CD4-positive, alpha-beta T cell treated with Interleukin-21 for 1 hour (primary cell): ENCODE measurements around the gene LRP1B.
"Not testable (repeated sequence)": the region's sequence is repeated elsewhere in the genome, so short reads cannot be mapped to it uniquely, and the experiment has no call there.

Source experiments
- DNase-seq: peaks from one replicate; pipeline ENCODE4 v3.0.0-alpha.2; 2020

The LRP1B gene

GRCh38 chr2:140964324-140964723 is 1166.5 kb downstream of the LRP1B start:
- DNase-seq = not testable (repeated sequence)

- DNase-seq = no peak
Measured at GRCh38 chr2:140949932-140950331, 1180.9 kb downstream of the LRP1B start.

DNA sequence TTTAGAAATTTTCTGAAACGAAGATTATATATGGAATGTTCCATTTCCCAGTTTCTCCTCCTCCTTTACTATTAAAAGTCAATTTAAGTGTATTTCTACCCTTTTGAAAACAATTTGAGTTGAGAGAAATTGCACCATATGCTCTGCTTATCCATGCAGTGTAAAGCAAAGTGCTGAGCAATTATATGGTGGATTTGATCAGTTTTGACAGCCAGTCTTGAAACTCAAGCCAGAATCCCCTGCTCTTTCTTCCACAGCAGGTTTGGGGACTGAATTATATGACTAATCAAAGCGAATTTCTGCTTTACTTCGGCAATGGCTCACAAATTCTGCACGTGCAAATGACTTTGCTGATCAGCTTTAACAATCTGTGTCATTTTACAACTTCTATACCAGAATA is 1183.6 kb downstream of the LRP1B start:
- DNase-seq = no peak

DNA sequence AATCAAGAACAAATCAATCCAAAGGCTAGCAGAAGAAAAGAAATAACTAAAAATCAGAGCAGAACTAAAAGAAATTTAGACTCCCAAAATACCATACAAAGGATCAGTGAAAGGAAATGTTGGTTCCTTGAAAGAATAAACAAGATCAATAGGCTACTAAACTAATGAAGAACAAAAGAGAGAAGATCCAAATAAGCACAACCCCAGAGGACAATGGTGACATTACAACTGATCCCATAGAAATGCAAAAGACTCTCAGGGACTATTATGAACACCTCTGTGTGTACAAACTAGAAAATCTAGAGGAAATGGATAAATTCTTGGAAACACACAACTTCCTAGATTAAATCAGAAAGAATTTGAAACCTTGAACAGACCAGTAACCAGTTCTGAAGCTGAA is 1186.9 kb downstream of the LRP1B start:
- no peak for DNase-seq

DNA sequence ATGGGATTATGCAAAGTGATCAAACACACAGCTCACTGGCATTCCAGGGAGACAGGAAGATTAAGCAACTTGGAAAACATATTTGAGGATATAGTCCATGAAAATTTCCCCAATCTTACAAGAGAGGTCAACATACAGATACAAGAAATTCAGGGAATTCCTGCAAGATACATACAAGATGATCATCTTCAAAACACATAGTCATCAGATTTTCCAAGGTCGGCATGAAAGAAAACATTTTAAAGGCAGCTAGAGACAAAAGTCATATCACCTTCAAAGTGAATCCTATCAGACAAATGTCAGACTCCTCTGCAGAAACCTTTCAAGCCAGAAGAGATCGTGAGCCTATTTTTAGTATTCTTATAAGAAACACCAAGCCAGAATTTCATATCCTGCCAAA is 1188.5 kb downstream of the LRP1B start:
- DNase-seq = no peak

- DNase-seq = no peak
Measured at GRCh38 chr2:140929849-140930248, 1201.0 kb downstream of the LRP1B start.

GRCh38 chr2:140918426-140918825 is 1212.4 kb downstream of the LRP1B start:
- no peak for DNase-seq

- no peak for DNase-seq
Measured at GRCh38 chr2:140916410-140916809, 1214.4 kb downstream of the LRP1B start.

GRCh38 chr2:140910683-140911082 is 1220.1 kb downstream of the LRP1B start:
- DNase-seq = no peak

DNA sequence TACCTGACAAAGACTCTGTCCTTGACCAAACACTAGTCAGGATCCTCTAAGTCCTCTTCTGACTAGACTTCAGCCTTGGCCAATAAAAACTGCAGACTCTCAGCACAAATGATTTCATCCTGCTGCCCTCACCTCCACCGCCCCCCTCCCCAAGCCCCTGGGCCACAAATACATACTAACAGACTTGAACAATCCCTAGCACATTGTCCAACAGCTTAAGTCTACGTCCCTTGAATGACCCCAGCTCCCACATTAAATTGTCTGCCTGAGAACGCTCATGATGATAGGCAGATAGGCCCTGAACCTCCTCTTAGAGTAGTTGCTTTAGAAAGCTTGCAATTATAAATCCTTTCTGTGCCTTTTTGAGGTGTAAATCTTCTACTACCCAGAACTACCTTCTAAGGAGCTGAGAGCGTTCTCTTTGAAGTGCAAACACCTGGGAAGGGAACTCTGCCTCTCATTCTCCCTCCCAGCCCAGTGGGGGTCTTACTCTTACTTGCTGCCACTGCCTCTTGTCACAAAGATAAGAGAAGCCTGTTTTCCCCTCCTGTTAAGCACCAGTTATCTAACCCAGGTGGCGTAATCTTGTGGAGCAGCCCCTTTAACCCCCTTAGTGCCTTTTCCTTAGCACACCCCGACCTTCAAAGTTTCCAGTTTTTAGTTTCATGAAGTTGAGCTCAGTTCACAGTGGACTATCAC is 1225.6 kb downstream of the LRP1B start:
- DNase-seq = no peak

GRCh38 chr2:140895378-140895777 is 1235.4 kb downstream of the LRP1B start:
- no peak for DNase-seq

- DNase-seq = no peak
Measured at GRCh38 chr2:140893685-140894084, 1237.1 kb downstream of the LRP1B start.

DNA sequence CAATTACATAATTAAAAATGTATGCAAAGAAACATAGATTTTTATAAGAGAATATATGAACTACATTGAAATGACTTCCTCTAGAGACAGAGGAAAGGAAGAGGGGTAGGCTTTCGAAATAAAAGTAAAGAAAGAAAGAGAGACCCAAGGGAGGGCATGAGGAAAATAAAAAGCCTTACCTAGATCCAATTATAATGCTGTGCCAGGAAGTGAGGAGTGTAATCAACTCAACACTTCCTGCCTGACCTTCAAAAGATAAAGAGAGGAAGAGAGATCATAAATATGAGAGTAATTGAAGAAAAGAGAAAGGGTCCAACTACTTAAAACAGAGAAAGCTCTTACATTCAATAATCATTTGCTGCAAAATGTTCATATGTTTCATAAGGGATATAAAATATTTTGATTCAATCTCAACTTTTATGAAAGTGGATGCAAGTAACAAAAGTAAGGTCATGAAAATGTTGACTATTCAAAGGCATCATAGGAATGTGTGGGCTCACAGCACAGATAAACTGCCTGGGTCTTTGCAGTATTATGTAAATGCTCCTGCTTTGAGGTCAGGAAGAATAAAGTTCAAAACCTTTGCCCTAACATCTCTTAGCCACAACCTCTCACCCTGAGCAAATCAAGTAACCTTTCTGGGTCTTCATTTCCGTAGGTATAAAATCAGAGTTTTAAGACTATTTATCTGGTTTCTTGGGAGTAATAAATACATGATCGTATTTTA is 1237.7 kb downstream of the LRP1B start:
- no peak for DNase-seq

DNA sequence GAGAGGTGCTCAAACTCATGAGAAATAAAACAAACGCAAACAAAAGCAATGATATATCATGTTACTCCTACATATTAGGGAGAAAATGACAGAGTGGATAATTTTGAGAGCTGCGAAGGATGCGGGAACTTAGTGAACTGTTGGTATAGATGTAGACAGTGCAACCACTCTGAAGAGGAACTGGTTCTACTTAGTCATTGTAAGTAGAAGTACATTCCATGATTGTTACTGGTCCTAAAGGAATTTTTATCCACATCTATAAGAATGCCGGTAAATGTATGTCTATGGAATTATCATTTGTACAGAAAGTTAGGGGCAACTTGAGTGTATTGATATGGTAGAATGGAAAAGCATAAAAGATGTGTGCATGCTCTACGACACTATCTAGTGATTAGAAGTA is 1238.4 kb downstream of the LRP1B start:
- no peak for DNase-seq

DNA sequence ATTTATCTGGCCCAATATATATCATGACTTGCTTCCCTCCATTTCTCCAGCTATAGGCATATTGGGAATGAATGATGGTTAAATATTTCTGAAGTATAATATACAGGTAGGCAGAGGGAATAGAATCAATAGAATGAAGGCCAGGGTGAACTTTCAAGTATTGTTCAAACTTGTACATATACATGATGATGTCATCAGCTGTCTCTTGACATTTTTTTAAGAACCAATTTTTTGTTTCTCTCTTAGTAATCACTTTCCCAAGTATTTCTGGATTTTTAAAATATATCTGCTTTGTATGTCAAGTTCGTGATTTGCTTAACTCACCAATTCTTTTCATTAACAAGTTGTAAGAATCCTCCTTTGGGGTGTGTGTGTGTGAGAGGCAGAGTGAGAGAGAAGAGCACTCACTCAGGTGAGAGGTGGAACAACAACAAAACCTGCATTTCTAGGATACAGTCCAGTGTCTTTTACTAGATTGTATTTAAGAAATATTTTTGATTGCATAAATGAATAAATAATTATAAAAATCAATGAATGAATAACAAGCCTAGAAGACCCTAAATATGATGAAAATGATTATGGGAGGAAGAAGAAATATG is 1239.1 kb downstream of the LRP1B start:
- no peak for DNase-seq

GRCh38 chr2:140882671-140883620 is 1247.9 kb downstream of the LRP1B start:
- DNase-seq = no peak

- DNase-seq = no peak
Measured at GRCh38 chr2:140880573-140880972, 1250.2 kb downstream of the LRP1B start.

GRCh38 chr2:140876015-140876414 is 1254.8 kb downstream of the LRP1B start:
- DNase-seq = no peak

DNA sequence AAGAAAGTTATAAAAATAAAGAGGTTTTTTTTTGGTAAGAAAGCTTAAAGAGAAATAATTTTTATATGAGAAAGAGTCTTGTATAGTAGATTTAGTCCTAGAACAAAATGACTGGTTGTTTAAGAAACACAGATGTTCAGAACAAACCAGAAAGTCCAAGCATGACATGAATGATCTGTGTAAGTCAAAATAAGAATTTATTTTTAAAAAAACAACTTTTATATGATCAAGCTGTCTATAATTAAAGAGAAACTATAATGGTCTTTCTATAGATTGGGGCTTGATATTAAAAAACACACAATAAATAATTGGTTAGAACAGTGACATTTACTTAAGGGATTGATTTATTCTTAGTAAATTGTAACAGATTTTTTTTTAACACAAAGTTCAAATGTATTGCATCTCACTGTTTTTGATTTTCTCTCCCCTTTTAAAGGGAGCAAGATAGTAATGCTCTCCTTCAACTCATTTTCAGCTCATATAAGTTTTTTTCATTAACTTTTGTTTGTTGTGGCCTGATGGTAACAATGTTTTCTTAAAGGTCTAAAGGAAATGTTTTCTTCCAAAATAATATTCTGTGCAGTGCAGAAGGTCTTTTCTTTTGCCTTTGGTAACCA is 1256.8 kb downstream of the LRP1B start:
- DNase-seq = no peak

GRCh38 chr2:140869925-140870324 is 1260.9 kb downstream of the LRP1B start:
- no peak for DNase-seq

DNA sequence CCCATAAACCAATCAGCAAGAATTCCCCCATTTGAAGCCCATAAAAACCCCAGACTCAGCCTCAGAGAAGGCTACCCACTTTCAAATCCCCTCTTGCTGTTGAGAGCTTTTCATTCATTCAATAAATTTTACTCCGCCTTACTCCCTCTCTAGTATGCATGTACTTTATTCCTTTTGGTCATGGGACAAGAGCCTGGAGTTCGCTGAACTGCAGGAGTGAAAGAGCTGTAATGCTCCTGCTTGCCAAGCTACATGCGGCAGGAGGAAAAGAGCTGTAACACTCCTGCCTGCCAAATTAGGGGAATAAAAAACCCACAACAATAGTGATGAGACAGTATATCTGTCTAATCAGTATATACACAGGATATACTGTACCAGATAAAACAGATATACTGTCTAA is 1261.7 kb downstream of the LRP1B start:
- no peak for DNase-seq

DNA sequence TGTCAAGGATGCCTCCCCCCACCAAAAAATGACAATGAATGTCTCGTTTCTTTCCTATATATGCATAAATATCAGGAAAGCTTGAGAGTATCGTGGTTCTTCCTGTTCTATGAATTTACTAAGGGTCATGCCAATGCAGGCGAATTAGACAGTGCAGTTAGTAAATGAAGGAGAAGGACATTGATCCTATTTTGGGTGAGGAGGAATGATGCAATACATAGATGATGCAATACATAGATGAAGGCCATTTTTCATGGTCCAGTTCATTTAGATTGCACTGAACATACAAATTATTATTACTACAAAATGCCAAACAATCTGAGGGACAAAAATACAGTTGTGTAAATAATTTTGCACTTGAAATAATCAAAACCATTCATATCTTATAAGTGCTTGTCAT is 1265.0 kb downstream of the LRP1B start:
- no peak for DNase-seq

DNA sequence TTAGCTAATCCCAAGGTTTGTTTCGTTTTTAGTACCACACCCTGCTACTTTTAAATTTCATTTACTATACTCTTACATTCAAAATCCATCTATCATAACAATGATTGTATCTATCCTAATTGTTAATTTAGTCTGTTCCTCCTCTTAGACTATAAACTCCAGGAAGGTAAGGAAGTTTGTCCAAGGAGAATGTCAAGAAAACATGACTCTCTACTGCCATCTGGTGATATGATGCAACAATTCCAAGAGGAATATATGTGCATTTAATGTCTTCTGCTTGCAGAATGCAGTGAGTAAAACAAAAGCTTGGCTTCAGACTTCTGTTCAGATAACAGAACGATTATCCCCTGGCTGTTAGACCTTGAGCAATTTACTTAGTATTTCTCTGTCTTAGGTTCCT is 1267.1 kb downstream of the LRP1B start:
- DNase-seq = no peak
